OCI-LY1 (cell line): ENCODE data around the gene TAAR9.

Experiments
- H2AFZ ChIP-seq: fragments of 200-600 bp; sonication (generic), shearing (Covaris generic); 2 replicates; pipeline ENCODE4 v1.6.0; 2014; ENCODE audit warnings: antibody characterized with exemption, mild to moderate bottlenecking, low read length
- H3F3A ChIP-seq: fragments of 200-600 bp; sonication (generic), shearing (Covaris generic); 2 replicates; pipeline ENCODE4 v1.6.0; 2014; ENCODE audit warnings: mild to moderate bottlenecking, antibody characterized with exemption, low read length, moderate library complexity; ENCODE audit not compliant: insufficient read depth
- H3K27ac ChIP-seq: fragments of 200-600 bp; sonication (generic); 2 replicates; pipeline ENCODE4 v1.5.1; 2014; ENCODE audit warnings: low read length, mixed run types, mild to moderate bottlenecking, low read depth; ENCODE audit not compliant: poor library complexity, severe bottlenecking
- H3K27me3 ChIP-seq: fragments of 200-600 bp; sonication (generic); 2 replicates; pipeline ENCODE4 v1.6.0; 2014; ENCODE audit warnings: antibody characterized with exemption, mild to moderate bottlenecking, low read length, moderate library complexity; ENCODE audit not compliant: insufficient read depth
- H3K36me3 ChIP-seq: fragments of 200-600 bp; sonication (generic); 2 replicates; pipeline ENCODE4 v1.6.1; 2014; ENCODE audit warnings: mild to moderate bottlenecking, antibody characterized with exemption, low read length, moderate library complexity, mixed read lengths; ENCODE audit not compliant: insufficient read depth
- H3K4me1 ChIP-seq: fragments of 200-600 bp; sonication (generic); 2 replicates; pipeline ENCODE4 v1.5.1; 2014; ENCODE audit warnings: mild to moderate bottlenecking, low read length, moderate library complexity; ENCODE audit not compliant: insufficient read depth, severe bottlenecking
- H3K4me2 ChIP-seq: fragments of 200-600 bp; sonication (generic), shearing (Covaris generic); 2 replicates; pipeline ENCODE4 v1.6.1; 2014; ENCODE audit warnings: low read length
- H3K4me3 ChIP-seq: fragments of 200-600 bp; sonication (generic); 2 replicates; pipeline ENCODE4 v1.5.1; 2014; ENCODE audit warnings: low read length, low read depth, mild to moderate bottlenecking, mixed read lengths; ENCODE audit not compliant: poor library complexity, severe bottlenecking
- H3K79me2 ChIP-seq: fragments of 200-600 bp; shearing (Covaris generic); 2 replicates; pipeline ENCODE4 v1.6.1; 2016; ENCODE audit warnings: mixed run types, low read length, mixed read lengths; ENCODE audit not compliant: insufficient read depth
- H3K9ac ChIP-seq: fragments of 200-600 bp; sonication (generic), shearing (Covaris generic); 2 replicates; pipeline ENCODE4 v1.6.1; 2014; ENCODE audit warnings: mild to moderate bottlenecking, low read length, mixed read lengths
- H3K9me2 ChIP-seq: fragments of 200-600 bp; sonication (generic), shearing (Covaris generic); 2 replicates; pipeline ENCODE4 v1.6.1; 2014; ENCODE audit warnings: low read depth, mild to moderate bottlenecking, low read length, mixed read lengths
- H3K9me3 ChIP-seq: fragments of 200-600 bp; shearing (Covaris generic); 2 replicates; pipeline ENCODE4 v1.6.1; 2014; ENCODE audit warnings: low read length, mixed read lengths
- H4K20me1 ChIP-seq: fragments of 200-600 bp; sonication (generic), shearing (Covaris generic); 2 replicates; pipeline ENCODE4 v1.6.0; 2016; ENCODE audit warnings: mild to moderate bottlenecking, low read length; ENCODE audit not compliant: insufficient read depth
- EZH2 ChIP-seq: fragments of 200-600 bp; sonication (generic), shearing (Covaris generic); IDR thresholded peaks from 2 replicates; pipeline ENCODE4 v1.8.0; 2017; ENCODE audit warnings: borderline replicate concordance, mixed run types, mild to moderate bottlenecking, antibody characterized with exemption, low read length, moderate library complexity, mixed read lengths
- TF ChIP-seq, protein P1 (sequence below): fragments of 200-600 bp; sonication (generic), shearing (Covaris generic); IDR thresholded peaks from 2 replicates; pipeline ENCODE4 v1.5.1; 2017; ENCODE audit warnings: mild to moderate bottlenecking, antibody characterized with exemption, low read length, moderate library complexity, mixed read lengths

TAAR9 gene

GRCh38 chr6:132587424-132587823, 49.3 kb downstream of the TAAR9 start:
- Histone ChIP-seq H3K4me2 (no peak overlapping the region), H3K9me2 (no peaks in the 10 kb centered on the region), H3K79me2 (no peaks in the 10 kb centered on the region), H3K27me3 (no peaks in the 10 kb centered on the region), H3K9me3 (no peaks in the 10 kb centered on the region), H3F3A (no peaks in the 10 kb centered on the region), H3K36me3 (no peaks in the 10 kb centered on the region), H2AFZ (no peak overlapping the region), H3K27ac (no peak overlapping the region), H4K20me1 (no peaks in the 10 kb centered on the region), H3K4me3 (no peak overlapping the region), H3K9ac (no peak overlapping the region), H3K4me1 (no peaks in the 10 kb centered on the region)
- no peak for TF ChIP-seq EZH2
- TF ChIP-seq, protein P1, sequence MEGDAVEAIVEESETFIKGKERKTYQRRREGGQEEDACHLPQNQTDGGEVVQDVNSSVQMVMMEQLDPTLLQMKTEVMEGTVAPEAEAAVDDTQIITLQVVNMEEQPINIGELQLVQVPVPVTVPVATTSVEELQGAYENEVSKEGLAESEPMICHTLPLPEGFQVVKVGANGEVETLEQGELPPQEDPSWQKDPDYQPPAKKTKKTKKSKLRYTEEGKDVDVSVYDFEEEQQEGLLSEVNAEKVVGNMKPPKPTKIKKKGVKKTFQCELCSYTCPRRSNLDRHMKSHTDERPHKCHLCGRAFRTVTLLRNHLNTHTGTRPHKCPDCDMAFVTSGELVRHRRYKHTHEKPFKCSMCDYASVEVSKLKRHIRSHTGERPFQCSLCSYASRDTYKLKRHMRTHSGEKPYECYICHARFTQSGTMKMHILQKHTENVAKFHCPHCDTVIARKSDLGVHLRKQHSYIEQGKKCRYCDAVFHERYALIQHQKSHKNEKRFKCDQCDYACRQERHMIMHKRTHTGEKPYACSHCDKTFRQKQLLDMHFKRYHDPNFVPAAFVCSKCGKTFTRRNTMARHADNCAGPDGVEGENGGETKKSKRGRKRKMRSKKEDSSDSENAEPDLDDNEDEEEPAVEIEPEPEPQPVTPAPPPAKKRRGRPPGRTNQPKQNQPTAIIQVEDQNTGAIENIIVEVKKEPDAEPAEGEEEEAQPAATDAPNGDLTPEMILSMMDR: no peak
